NCI-H774 (cell line): ENCODE data around the gene CAMKK2.
"Not testable (repeated sequence)": the region's sequence is repeated elsewhere in the genome, so short reads cannot be mapped to it uniquely, and the experiment has no call there.

Experiments used
- DNase-seq: peaks from one replicate; lab custom pipeline; 2025; lab: John Stamatoyannopoulos, UW

Gene CAMKK2

DNA sequence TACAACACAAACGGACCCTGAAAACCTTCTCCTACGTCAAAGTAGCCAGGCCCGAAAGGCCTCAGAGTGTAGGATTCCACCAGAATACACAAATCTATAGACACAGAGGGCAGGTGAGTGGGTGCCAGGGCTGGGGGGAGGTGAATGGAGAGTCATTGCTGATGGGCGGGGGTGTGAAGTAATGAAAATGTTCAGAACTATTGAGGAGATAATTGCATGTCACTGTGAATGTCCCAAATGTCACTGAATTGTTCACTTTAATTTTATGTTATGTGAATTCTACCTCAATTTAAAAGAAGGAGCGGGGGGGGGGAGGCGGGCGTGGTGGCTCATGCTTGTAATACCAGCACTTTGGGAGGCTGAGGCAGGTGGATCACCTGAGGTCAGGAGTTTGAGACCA lies 50.6 kb downstream of the CAMKK2 start:
- no peak for DNase-seq

DNA sequence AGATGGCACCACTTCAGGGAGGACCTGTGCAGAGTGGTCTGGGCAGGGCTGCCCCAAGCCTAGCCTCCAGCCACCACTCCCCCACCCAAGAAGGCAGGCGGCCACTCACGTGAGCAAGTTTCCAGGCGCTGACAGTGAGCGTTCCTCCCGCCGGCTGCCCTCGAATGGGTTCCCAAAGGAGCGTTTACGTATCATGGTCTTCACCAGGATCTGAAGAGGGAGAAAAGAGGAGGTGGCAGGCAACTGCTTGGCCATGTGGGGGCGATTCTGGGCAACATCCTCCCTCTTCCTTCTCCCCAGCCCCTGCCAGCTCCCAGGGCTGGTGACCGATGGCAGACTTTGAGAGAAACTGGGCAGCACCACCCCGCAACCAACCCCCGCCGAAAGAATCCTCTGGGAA lies 51.5 kb downstream of the CAMKK2 start:
- no peak for DNase-seq

DNA sequence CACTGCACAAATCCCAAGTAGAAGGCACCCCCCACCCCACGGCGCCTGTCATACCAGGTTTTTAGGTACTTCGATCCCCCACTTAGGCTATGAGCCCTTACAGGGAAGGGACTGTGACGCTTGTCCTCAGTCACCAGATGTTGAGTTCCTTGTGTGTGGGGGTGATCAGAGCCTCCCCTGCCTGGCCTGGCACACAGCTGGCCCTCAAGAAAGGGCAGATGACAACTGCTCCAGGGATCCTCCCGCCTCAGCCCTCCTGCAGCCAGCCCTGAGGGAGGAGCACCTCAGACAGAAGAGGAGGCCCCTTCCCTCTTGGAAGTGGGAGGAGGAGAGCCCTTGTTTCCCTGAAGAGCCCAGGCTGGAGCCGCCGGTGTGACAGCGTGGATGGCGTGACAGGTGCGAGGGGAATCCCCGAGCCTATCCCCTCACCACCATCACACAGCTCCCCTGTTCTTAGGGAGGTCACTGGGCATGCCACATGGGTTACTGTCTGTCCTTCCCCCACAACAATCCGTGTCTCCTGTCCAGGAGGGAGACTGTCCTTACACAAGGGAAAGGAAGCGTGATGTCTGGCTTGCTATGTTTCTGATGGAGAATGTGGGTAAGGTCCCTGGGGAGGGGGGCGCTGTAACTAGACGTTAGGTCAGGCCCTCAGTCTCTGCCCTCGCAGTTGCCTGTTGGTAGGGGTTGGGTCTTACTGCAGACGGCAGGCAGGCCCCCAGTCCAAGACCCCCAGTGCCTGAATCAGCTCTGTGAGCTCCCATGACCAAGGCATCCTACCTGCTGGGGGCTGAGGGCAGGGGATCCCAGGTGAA lies 55.1 kb downstream of the CAMKK2 start:
- no peak for DNase-seq

DNA sequence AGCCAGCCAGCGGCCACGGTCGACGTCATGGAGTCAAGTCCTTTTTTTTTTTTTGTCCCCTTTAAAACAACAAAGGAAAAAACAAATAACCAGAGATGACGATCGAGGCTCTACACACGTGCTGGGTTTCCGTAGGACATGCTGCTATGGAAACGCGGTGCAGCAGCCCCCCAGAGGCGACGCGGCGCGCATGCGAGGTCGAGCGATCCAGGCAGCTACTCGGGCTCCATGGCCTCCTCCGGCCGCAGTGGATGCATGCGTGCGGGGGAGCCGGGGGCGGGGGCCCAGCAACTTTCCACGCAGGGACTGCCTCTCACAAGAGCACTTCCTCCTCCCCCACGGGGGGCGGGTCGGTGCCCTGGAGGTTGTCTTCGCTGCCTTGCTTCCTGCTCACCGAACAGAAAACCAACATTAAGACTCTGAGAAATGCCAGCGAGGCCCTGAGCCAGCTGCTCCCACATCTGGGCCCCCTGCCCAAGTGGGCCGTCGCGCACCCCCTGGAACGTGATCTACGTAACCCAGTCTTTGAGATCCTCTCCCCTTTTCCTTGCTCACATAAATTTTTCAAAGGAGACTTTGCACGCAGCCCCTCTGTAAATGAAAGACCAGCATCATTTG lies 55.9 kb downstream of the CAMKK2 start:
- DNase-seq: no peak

DNA sequence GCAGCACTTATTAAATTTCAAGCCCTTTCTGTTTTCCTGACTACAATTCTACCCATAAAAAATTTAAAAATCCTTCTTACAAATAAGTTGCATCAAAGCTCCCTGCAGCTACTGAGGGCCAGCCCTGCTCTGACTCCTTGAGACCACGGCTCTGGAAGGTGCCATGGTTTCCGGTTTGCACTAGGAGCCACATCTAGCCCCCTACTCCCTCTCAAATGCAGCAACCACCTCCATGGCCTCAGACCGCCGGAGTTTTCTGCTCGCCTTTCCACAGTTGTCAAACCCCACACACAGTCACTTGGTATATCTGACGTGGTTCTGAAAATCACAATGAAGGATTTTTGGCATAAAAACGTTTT lies 56.5 kb downstream of the CAMKK2 start:
- no peak for DNase-seq

DNA sequence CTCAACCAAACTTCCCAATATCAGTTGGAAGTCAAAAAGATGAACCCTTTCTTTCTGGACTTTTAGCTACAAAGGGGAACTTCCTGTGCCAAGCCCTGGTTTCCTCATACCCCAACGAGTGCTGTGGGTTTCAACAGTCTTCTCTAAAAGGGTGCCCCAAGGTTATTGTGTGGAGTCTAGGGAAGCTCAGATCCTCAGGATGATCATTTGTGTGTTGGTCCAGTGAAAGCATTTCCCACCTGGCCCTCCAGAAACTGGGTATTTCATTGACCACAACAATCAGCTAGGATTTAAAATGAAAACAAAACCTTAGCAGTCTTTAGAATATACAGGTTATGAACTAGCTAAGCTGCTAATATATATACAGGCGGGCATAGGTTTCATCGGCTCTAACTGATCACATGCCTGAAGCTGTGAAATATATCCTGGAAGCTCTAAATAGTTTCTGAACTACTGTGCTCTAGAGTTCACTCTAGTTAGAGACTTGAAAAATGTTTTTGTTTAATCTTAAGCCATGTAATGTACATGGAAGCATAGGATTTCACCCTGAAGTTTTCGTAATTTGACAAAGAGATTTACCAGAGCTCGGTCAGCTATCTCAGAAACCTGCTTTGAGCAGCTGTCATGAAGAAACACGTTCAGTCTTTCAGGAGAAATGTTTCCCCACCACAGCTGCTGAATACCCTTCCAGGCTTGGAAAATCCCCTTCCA lies 57.0 kb downstream of the CAMKK2 start:
- no peak for DNase-seq

DNA sequence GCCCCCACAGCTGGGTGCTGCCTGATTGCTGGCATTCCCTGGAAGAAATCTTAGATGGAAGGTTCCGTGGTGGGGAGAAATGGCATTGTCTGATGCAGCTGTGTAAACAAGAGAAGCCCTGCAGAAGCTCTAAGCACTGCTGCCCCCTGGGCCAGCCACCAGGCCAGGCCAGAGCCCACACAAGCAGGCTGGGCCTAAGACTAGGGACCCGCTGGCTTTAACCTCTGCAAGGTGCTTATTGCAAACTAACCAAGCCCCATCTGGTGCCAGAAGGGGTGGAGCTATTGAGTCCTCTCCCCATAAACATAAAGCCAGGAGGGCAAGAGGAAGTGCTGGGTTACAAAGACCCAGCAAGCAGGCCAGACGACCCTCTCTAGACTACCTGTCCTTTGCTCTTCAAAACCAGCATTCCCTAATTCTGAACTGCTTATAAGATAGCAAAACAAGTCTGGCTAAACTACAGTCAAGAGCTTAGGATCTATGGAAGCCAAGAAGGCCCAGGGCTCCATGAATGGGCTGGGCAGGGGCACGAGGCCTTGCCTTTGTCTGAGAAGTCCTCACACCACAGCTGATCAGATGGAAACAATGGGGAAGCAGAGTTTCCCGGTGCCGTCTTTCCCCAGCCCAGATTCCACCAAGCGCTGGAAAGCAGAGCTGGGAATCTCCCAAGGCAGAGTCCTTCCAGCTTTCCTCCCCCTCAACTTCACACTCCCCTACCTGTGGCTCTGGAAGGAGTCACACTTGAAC lies 57.7 kb downstream of the CAMKK2 start:
- DNase-seq: peak; percentile 61

DNA sequence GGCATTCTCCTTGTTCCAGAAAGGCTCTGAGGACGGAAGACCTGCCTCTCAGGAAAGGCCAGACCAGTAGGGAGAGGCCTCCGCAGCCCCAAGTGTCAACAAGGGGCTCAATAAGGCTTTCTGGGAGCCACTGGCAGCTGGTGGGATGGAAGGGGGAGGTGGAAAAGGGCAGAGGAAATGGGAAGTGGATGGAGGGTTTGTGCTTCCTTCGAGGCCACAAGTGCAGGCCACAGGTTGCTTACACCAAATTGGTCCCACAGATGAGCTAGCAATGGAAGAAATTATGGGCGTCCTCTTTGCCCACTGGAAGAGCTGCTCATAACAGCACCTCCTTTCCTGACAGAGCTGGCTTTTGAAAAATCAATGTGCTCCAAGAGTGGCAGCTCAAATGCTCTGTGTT lies 58.4 kb downstream of the CAMKK2 start:
- peak; percentile 36 for DNase-seq

DNA sequence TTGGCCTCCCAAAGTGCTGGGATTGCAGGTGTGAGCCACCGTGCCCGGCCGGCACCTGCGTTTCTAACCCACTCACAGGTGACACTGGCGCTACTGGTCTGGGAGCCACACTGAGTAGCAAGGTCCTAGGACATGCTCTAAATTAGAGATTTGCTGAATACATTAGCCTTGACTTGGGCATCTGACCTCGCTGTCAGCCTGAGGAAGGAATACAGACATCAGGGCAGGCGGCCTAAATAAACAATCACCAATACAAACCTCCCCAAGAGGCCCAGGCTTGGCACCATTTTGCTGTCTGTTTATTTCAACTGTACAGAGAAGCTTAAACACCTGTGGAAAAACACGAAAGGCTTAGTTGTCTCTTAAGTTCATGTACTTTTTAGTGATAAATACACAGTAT lies 59.1 kb downstream of the CAMKK2 start:
- DNase-seq: peak; percentile 17

DNA sequence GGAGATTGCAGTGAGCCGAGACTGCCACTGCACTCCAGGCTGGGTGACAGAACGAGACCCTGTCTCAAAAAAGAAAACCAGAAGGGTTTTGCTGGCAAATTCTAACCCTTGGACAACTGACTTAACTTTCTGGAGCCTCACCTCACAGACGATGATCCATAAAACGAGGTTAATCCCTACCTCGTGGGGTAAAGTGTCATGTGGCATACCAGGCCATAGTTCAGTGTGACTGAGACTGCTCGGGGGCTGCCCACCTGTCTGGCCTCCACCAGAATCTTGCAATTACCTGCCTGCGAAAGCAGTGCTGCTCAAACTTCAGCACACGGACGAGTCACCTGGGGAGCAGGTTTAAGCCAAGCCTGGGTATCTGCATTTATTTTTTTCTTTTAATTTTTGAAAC lies 59.7 kb downstream of the CAMKK2 start:
- no peak for DNase-seq

DNA sequence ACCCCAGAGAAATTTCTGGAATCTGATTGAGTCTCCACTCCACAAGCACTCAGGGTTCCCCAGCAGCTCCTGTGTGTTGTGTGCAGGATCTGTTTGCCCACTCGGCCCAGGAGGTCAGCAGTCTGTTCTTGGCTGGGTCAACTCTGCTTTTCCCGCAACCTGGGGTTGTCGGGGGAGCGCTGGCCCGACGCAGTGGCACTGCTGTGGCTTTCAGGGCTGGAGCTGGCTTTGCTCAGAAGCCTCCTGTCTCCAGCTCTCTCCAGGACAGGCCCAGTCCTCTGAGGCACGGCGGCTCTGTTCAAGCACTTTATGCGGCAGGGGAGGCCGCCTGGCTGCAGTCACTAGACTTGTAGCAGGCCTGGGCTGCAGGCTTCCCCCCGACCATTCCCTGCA lies 62.9 kb downstream of the CAMKK2 start:
- no peak for DNase-seq

DNA sequence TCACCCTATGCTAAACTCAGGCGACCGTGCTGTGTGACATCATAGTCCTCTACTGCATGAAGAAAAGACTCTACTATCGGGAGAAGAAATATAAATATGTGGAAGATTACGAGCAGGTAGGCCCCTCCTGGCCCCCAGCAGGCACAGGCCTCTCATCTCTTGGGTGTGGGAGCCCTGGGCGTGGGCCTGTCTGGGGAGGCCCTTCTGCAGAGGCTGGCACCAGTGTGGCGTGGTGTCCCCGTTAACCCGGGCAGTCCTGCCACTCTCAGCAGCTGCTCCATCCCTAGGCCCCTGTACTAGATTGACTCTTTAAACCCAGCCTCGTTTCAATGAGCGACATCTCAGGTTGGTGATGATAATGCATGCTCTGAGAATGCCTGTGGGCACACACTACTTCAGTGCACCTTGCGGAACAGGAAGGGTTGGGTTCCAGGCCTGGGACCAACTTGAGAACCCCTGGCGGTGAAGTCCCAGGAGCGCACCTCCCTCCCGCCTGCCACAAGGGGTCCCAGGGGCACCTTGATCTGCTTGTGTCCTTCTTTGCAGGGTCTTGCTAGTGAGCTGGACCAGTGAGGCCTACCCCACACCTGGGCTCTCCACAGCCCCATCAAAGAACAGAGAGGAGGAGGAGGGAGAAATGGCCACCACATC lies 63.4 kb downstream of the CAMKK2 start:
- DNase-seq: no peak

DNA sequence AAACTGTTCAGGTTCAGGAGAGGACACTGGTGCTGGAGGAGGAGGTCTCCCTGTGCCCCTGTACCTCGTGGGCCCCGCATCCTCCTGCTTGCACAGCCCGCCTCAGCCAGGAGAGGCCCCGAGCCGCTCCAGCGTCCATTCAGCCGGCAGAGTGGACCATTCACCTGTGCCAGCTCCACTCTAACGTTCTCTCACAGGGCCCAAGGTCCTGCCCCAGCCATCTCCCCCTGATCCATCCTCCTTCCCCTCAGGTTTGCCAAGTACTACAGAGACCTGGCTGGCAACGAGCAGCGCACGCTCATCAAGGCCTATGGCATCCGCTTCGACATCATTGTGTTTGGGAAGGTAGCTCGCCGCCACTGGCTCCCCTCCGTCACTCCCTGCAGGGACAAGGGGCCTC lies 64.3 kb downstream of the CAMKK2 start:
- DNase-seq: no peak

DNA sequence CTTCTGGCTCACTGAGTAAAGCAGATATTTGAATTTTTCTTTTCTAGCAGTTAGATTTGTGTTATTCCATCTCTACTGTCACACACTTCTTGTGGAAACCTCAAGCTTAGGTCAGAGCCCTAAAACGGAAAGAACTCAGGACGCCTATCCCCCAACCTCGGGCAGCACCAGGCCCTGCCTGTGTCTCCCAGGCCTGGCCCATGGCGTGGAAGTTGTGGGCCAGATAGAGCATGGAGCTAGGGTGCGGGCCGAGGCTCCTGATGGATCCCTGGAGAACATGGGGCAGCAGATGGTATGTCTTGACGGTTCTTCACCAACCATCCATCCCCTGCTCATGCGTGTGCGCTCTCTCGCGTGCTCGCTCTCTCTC lies 66.0 kb downstream of the CAMKK2 start:
- no peak for DNase-seq

DNA sequence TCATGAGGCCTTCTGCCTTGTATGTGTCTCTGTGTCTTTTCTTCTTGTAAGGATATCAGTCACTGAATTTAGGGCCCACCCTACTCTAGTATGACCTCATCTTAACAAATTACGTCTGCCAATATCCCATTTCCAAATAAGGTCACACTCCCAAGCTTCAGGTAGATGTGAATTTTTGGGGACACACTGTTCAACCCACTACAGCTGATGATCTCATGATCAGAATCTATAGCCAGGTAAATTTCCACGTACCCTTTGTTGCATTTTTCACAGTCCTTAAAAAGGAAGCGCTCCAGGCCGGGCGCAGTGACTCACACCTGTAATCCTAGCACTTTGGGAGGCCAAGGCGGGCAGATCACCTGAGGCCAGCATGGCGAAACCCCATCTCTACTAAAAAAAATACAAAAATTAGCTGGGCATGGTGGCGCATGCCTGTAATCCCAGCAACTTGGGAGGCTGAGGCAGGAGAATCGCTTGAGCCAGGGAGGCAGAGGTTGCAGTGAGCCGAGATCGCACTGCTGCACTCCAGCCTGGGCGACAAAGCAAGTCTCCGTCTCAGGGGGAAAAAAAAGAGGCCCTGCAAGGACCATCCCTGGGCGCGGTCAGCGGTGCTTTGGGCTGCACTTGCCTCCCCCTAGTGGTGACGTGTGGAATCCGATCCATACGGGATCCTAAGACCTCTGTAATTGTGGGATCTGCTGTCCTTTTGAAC lies 66.5 kb downstream of the CAMKK2 start:
- not testable (repeated sequence) for DNase-seq

DNA sequence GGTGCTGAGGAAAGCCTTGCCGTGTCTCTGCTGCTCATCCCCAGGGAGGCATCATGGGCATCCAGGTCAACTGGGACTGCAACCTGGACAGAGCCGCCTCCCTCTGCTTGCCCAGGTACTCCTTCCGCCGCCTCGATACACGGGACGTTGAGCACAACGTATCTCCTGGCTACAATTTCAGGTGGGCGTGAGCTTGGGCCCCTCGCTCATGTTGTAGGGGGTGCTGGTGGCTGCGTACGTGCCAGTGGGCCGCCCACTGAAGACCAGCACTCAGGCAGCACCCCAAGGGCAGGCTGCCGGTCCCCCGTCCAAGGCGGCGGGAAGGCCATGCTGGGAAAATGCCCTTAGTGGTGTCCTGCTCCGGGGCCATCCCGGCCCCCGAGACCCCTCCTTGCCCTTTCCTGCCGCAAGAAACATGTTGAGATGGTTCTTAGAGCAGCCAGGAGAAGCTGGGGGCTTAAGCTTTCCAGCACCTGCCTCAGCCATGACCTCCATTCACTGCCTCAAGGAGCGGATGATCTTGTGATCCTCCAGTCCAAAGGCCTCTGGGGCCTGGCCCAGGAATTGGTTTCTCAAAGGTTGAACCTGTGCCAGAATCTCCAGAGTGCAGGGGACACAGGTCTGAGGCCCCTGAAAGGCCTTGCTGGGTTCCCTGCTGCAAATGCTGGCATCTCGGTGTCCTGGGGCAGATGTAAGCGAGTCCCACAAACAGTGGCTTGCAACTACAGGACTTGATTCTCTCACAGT lies 67.4 kb downstream of the CAMKK2 start:
- no peak for DNase-seq

DNA sequence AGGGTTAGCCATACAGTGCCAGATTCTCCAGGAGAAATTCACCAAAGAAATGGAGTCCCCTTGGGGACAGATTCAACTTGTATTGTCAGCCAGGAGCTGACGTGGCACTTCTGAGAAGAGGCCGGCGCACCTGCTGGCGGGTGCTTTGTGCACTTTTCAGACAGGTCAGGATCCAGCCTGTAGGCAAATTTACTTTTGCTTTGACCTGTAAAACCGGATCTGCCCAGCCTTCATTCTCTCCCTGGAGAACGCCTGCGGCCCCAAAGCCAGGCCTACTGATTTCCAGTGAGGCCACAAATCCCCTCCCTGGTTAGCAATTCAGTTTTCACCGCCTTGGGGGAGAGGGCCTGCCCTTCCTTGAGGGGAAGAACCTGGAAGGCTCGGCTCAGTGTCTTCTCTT lies 69.2 kb downstream of the CAMKK2 start:
- DNase-seq: peak; percentile 91

DNA sequence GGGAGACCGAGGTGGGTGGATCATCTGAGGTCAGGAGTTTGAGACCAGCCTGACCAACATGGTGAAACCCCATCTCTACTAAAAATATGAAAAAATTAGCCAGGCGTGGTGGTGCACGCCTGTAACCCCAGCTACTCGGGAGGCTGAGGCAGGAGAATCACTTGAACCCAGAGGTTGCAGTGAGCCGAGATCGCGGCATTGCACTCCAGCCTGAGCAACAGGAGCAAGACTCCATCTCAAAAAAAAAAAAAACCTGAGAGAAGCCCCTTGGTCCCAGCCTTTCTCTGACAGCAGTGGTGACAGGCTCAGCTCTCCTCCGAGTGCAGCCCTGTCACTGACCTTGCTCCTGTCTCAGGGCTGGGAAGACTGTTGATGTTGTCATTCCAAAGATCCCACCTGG lies 69.6 kb downstream of the CAMKK2 start:
- DNase-seq: not testable (repeated sequence)

DNA sequence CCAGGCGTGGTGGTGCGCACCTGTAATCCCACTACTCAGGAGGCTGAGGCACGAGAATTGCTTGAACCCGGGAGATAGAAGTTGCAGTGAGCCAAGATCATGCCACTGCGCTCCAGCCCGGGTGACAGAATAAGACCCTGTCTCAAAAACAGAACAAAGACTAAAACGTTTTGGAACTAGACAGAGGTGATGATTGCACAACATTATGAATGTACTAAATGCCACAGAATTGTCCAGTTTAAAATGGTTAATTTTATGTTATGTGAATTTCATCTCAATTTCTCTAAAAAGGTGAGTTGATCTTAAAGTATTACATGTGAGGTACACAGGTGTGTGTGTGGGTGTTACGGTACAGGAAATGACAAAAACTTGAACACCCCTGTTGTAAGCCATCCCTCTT lies 70.1 kb downstream of the CAMKK2 start:
- DNase-seq: no peak

DNA sequence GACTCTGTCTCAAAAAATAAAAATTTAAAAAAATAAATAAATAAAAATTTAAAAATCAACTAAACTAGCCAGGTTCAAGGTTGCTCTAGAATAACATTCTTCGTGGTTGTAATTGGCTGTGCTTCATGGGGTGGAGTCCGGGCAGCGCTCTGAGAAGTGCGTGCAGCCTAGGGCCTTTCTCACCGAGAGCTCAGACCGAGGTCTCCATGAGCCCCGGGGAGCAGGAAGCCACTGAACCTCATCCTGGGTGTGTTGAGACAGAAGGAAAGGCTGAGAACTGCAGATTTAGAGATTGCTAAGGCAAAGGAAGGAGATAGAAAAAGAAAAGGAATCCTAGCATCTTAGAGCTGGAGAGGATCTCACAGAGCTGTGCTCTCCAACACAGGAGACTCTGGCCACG lies 71.9 kb downstream of the CAMKK2 start:
- no peak for DNase-seq
